CD4-positive, alpha-beta T cell treated with Interferon alpha-2 for 1 hour (primary cell): ENCODE data around the gene DRAP1.
A peak's percentile ranks its signal among the peaks of the same experiment; 100 is the strongest.

Source experiments
- DNase-seq, 2 donors: peaks; one replicate each; pipeline ENCODE4 v3.0.0-alpha.2; 2020 to 2022

DRAP1 gene

GRCh38 chr11:65886826-65887722 lies 32.2 kb upstream of the DRAP1 start:
- no peak for DNase-seq

GRCh38 chr11:65887723-65888162 lies 31.5 kb upstream of the DRAP1 start:
- DNase-seq: no peak

- DNase-seq: peak; percentile 96 to 97
These were observed 30.9 kb upstream of the DRAP1 start, which contains the start of gene FIBP for GRCh38 chr11:65888163-65888814. Gene FIBP (minus strand): TSS chr11:65888471. CDS start chr11:65888418, 53 bp downstream.

DNA sequence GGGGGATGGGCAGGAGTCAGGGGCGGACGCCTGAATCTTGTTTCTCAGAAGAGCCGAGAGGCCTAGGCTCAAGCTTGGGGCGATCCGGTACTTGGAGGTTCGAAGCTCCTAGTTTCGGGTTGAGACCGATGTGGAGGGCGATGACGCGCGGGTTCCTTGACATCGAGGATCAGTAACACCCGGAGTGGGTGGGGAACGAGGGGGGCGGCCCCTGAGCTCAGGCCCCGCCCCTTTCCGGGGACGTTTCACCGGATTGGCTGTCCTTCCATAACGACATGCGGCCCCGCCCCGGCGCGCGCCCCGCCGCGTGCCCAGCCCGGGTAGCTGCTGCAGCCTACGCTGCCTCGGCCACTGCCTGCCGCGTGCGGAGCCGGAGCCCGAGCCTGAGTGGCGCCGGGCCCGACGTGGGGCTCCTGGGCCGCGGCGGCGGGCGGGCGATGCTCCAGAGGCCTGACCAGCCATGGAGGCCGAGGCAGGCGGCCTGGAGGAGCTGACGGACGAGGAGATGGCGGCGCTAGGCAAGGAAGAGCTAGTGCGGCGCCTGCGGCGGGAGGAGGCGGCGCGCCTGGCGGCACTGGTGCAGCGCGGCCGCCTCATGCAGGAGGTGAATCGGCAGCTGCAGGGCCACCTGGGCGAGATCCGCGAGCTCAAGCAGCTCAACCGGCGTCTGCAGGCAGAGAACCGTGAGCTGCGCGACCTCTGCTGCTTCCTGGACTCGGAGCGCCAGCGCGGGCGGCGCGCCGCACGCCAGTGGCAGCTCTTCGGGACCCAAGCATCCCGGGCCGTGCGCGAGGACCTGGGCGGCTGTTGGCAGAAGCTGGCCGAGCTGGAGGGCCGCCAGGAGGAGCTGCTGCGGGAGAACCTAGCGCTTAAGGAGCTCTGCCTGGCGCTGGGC lies 28.7 kb upstream of the DRAP1 start, which contains the start of gene CCDC85B:
Gene CCDC85B (plus strand): TSS at position 350 of the 895 bp plus-strand sequence. CDS start 111 bp downstream, at position 461.
- DNase-seq: peak; percentile 99

DNA sequence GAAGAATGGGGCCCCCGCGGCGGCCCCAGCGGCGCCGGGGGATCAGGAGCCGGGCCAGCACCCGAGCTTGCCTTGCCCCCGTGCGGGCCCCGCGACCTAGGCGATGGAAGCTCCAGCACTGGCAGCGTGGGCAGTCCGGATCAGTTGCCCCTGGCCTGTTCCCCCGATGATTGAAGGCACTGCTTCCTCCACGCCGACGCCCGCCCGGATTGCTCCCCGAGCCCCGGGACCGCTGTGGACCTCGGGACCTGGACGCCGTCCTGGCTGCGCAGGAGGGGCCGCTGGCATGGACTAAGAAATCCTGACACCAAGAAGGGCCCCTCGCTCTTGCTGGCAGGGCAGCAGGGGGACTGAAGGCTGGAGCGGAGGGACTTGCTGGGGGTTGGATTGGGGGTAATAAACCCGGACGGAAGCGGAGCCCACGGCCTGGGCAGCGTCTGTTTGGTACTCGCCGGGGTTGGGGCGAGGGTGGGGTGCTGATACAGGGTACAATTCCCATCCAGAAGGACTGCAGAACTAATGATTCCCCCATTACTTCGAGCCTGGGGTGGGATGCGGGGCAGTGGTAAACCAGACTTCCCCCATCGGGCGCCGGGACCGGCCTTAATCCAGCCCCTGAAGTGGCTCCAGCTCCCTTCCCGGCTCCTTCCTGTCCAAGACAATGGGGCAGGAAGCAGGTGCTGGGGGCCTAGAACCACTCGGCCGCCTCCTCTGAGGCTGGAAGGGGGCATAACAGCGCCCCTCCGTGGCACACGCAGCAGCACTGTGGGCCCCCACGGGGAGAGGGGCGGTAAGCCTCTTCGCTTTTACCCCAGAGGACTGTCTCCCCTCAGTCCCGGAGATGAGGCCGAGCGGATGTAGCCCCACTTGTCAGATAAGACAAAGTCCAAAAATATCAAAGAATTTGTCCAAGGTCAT lies 27.7 kb upstream of the DRAP1 start:
- DNase-seq: peak; percentile 31 to 53

GRCh38 chr11:65892137-65892540 lies 27.1 kb upstream of the DRAP1 start:
- DNase-seq: peak in 1 of 2 donors; percentile 53

DNA sequence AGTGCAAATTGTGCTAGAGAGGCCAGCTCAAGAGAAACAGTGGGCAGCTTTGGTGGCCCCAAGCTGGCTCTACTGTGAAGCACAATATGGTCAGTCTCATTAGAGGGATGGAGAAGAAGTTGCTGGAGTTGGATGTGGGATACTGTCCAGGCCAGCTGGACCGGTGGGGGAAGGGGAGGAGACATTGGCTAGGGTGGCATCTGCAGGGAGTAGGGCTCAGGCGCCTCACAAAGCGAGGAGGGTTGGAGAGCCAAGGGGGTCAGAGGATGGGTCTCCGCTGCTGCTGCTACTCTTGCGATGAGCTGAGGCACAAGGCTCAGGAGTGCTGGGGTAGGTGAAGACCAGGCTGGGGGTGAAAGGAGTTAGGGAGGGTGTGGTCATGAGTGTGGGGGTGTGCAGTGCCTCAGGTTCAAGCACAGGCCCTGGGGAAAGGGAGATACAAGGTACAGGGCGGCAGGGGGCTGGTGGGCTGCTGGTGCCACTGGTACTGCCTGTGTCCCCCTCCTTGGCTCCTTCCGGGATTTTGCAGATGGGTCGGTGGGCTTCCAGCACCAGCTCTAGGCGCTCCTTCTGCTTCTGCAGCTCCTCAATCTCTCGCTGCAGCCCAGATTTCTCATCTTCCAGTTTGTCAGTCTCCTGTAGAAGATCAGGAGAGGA lies 26.4 kb upstream of the DRAP1 start:
- DNase-seq: no peak

GRCh38 chr11:65894034-65894591 lies 25.1 kb upstream of the DRAP1 start:
- peak; percentile 38 to 56 for DNase-seq

DNA sequence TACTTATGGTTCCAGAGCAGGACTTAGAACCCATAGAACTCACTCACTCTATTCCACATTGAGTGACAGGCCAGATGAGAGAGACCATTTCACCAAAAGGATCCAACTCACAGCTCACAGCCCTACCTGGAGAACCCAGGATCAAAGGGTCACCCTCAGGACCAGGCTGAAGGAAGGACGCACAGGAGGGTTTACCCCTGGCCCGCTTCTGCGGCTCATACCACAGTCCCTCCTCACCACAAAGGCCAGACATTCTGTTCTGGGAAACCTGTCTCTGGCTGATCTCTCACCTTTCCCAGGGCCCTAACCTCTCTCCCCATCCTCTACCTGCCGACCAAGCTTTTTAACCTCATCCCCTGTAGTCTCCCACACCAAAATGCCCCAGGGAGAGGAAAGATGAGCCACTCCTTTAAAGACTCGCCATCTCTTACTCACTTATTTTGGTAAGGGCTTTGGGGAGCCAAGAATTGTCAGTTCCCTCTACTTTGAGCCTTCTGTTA lies 23.7 kb upstream of the DRAP1 start:
- no peak for DNase-seq

DNA sequence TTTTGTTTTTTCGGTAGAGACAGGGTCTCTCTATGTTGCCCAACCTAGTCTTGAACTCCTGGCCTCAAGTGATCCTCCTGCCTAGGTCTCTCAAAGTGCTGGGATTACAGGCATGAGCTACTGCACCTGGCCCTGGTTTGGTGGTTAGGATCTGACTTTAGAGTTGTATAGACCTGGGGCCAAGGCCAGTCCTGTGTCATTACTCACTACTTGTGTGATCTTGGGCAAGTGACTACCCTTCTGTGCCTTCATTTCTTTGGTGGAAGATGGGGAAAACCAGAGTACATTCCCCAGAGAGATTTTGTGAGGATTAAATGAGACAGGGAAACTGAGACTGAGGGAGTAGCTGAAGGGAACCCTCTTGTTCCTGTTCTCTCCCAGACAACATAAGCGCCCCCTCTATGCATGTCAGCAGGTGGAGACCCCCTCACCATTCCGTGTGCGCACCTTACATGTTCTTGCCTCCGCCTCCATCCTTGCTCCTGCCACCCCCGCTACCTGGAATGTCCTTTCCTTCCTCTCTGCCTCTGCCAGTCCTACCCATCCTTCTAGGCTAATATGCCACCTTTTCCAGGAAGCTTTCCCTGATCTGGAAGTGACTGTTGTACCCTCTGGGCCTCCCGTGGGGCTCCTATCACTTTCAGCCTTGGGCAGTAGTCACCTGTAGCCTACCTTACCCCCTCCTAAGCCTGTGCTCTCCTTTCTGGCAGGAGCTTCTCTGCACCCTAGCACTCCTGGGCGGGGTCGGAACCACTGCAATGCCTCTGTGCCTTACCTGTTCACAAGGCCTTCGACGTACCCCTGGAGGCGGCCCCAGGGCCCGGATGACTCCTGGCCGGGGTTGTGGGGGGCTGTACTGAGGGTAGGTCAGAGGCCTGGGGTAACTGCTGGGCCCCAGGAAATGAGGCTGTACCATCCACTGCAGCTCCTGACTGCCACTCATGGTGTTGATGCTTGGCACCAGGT lies 22.9 kb upstream of the DRAP1 start:
- DNase-seq: no peak

DNA sequence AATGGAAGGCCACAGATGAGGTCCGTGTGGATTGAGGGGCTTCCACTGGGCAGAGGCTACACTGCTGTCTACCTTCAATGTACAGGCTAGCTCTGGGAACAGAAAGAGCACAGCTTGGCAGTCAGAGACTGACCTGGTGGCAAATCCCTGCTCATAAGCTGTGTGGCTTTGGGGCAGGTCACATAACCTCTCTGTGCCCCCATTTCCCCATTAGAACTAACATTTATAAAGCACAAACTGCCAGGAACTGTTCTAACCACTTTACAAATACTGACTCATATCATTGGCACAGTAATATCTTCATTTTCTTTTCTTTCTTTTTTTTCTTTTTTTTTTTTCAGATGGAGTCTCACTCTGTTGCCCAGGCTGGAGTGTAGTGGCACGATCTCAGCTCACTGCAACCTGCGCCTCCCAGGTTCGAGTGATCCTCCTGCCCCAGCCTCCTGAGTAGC lies 22.2 kb upstream of the DRAP1 start:
- no peak for DNase-seq

GRCh38 chr11:65898656-65899355 lies 20.4 kb upstream of the DRAP1 start:
- no peak for DNase-seq

DNA sequence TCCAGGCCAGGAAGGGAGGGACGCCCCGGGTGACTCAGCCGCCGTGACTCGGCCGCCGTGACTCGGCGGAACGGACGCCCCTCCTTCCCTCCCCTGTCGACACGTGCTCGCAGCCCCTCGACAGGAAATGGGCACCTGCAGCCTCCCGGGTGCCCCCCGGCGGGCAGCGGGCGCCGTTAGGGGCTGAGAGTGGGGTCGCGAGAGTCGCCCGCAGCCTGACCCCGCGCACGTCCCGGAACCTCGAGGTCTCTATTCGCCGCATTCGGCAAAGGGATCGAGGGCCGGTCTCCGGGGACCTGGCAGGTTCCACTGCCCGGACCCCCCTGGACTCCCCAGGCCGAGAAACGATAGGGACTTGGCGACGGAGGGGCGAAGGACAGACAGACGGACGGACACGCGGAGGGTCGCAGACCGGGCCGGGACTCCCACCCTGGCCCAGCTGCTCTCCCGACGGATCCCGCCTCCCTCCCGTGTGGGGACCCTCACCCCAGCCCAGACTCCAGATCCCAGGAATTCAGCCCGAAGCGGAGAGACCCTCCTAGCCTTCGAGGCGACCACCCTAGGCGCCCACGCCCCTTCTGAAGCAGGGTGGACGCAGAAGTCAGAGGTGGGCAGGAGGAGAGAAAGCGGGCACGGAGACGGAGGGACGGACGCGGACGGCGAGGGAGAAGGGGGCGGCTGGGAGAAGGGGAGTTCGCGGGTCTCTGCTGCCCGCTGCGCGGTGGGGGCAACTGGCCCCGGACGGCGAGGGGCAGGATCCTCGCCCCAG lies 19.7 kb upstream of the DRAP1 start:
- DNase-seq: peak; percentile 58 to 62

GRCh38 chr11:65900125-65900898 lies 18.9 kb upstream of the DRAP1 start, which contains the start of gene FOSL1:
Gene FOSL1 (minus strand): TSS chr11:65900388. CDS start chr11:65900339, 49 bp downstream.
- DNase-seq: peak; percentile 96 to 97

GRCh38 chr11:65900899-65901180 lies 18.4 kb upstream of the DRAP1 start:
- no peak for DNase-seq

DNA sequence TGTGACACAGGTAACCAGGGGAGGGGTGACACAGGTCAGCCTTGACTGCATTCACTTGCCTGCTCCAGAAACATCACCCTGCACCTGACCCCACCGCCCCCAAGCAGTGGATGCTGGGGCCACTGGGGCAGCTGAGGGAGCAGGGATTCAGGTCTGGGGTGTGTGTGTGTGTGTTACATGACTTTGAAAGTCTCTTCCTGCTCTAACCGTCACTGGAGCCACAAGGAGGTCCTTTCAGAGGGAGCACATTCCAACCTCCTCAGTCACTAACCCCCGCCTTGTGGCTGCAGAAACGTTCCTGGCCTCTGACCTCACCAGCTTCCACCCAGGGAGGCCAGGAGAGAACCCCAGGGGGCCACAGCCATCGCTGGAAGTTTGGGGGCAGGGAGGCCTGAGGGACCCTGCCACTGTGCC lies 16.2 kb upstream of the DRAP1 start:
- no peak for DNase-seq

GRCh38 chr11:65903715-65904114 lies 15.5 kb upstream of the DRAP1 start:
- no peak for DNase-seq
